ENCODE results near the gene CGNL1.
A peak's percentile ranks its signal among the peaks of the same experiment; 100 is the strongest.

The CGNL1 gene

DNA sequence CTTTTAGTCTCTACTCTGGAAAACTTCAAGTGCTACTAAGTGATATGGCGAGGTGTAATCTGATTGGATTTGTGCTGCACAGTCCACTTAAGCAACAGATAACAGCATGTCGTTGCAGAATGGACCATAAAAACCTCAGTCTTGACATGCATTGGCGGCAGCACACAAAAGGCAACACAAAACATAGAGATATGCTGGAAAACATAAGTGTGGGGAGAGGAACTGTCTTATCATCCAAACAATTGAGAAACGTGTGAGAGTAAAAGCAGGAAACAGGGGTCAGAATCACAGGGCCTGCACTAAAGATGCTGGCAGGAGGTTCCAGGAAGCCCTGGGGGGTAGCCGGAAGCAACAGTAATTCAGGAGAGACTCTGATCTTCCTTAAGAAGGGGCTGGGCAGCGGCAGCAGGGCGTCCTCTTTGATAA is 82.1 kb downstream of the CGNL1 start:
- TF ChIP-seq, protein P1, sequence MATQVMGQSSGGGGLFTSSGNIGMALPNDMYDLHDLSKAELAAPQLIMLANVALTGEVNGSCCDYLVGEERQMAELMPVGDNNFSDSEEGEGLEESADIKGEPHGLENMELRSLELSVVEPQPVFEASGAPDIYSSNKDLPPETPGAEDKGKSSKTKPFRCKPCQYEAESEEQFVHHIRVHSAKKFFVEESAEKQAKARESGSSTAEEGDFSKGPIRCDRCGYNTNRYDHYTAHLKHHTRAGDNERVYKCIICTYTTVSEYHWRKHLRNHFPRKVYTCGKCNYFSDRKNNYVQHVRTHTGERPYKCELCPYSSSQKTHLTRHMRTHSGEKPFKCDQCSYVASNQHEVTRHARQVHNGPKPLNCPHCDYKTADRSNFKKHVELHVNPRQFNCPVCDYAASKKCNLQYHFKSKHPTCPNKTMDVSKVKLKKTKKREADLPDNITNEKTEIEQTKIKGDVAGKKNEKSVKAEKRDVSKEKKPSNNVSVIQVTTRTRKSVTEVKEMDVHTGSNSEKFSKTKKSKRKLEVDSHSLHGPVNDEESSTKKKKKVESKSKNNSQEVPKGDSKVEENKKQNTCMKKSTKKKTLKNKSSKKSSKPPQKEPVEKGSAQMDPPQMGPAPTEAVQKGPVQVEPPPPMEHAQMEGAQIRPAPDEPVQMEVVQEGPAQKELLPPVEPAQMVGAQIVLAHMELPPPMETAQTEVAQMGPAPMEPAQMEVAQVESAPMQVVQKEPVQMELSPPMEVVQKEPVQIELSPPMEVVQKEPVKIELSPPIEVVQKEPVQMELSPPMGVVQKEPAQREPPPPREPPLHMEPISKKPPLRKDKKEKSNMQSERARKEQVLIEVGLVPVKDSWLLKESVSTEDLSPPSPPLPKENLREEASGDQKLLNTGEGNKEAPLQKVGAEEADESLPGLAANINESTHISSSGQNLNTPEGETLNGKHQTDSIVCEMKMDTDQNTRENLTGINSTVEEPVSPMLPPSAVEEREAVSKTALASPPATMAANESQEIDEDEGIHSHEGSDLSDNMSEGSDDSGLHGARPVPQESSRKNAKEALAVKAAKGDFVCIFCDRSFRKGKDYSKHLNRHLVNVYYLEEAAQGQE (IDR thresholded peaks at IDR 0.05; ENCODE audit: low read depth), result no peak
- TF ChIP-seq RAD21 (IDR thresholded peaks at IDR 0.05; ENCODE audit: low read depth) (no peak), TEAD4 (IDR thresholded peaks at IDR 0.05) (no peak), TAF1 (IDR thresholded peaks at IDR 0.05; ENCODE audit: low read depth) (no peak), TCF12 (IDR thresholded peaks at IDR 0.05; ENCODE audit: low read depth) (no peak), CREB1 (IDR thresholded peaks at IDR 0.05; ENCODE audit: low read depth) (no peak), NFIC (IDR thresholded peaks at IDR 0.05) (no peak), ZBTB7A (IDR thresholded peaks at IDR 0.05; ENCODE audit: low read depth) (no peak), EGR1 (IDR thresholded peaks at IDR 0.05) (no peak), EP300 (IDR thresholded peaks at IDR 0.05; ENCODE audit: borderline replicate concordance) (no peak), FOXM1 (IDR thresholded peaks at IDR 0.05; ENCODE audit: borderline replicate concordance, low read depth) (no peak), CEBPB (IDR thresholded peaks at IDR 0.05) (no peak), YY1 (IDR thresholded peaks at IDR 0.05; ENCODE audit: low read depth) (no peak)
- TF ChIP-seq, protein P2, sequence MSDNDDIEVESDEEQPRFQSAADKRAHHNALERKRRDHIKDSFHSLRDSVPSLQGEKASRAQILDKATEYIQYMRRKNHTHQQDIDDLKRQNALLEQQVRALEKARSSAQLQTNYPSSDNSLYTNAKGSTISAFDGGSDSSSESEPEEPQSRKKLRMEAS (IDR thresholded peaks at IDR 0.05), result no peak
- TF ChIP-seq, protein P3, sequence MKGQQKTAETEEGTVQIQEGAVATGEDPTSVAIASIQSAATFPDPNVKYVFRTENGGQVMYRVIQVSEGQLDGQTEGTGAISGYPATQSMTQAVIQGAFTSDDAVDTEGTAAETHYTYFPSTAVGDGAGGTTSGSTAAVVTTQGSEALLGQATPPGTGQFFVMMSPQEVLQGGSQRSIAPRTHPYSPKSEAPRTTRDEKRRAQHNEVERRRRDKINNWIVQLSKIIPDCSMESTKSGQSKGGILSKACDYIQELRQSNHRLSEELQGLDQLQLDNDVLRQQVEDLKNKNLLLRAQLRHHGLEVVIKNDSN (IDR thresholded peaks at IDR 0.05), result no peak

DNA sequence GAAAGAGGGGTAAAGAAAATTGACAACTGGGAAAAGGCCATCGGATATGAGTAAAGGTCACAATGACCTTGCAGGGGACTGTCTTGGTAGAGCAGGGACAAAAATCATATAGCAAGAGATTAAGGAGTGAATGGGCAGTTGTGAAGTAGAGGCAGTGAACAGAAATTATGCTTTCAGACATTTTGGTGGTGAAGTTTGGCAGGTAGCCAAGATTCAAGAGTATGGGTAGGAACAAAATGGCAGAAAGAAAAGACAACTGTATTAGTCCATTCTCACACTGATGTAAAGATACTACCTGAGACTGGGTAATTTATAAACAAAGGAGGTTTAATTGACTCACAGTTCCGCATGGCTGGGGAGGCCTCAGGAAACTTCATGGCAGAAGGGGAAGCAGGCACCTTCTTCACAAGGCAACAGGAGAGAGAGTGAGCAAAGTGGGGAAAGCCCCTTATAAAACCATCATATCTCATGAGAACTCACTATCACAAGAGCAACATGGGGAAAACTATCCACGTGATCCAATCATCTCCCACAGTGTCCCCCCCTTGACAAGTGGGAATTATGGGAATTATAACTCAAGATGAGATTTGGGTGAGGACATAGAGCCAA is 84.0 kb downstream of the CGNL1 start:
- TF ChIP-seq YY1 (IDR thresholded peaks at IDR 0.05; ENCODE audit: low read depth) (no peak), NFIC (IDR thresholded peaks at IDR 0.05) (peak; percentile 60)

DNA sequence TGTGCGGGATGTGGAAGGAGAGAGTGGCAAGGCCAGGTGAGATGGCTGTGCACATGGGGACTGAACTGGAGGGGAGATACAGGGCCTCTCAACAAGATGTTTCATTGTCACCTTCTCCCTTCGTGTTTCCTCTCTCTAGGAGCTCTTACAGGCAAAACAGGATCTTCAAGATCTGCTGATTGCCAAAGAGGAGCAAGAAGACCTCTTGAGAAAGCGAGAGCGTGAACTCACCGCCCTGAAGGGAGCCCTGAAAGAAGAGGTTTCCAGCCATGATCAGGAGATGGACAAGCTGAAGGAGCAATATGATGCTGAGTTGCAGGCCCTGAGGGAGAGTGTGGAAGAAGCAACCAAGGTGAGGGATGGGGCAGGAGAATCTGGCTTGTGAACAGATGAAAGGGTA is 85.2 kb downstream of the CGNL1 start:
- TF ChIP-seq, protein P2 (IDR thresholded peaks at IDR 0.05), result no peak
- TF ChIP-seq TCF12 (IDR thresholded peaks at IDR 0.05; ENCODE audit: low read depth), result no peak
- TF ChIP-seq TEAD4 (IDR thresholded peaks at IDR 0.05), result no peak
- TF ChIP-seq EP300 (IDR thresholded peaks at IDR 0.05; ENCODE audit: borderline replicate concordance), result no peak
- TF ChIP-seq NFIC (IDR thresholded peaks at IDR 0.05), result no peak
- no peak for TF ChIP-seq RAD21 (IDR thresholded peaks at IDR 0.05; ENCODE audit: low read depth)
- TF ChIP-seq TAF1 (IDR thresholded peaks at IDR 0.05; ENCODE audit: low read depth), result no peak
- no peak for TF ChIP-seq YY1 (IDR thresholded peaks at IDR 0.05; ENCODE audit: low read depth)
- no peak for TF ChIP-seq EGR1 (IDR thresholded peaks at IDR 0.05)
- no peak for TF ChIP-seq CREB1 (IDR thresholded peaks at IDR 0.05; ENCODE audit: low read depth)
- no peak for TF ChIP-seq CEBPB (IDR thresholded peaks at IDR 0.05)
- TF ChIP-seq, protein P3 (IDR thresholded peaks at IDR 0.05), result no peak
- no peak for TF ChIP-seq FOXM1 (IDR thresholded peaks at IDR 0.05; ENCODE audit: borderline replicate concordance, low read depth)
- no peak for TF ChIP-seq ZBTB7A (IDR thresholded peaks at IDR 0.05; ENCODE audit: low read depth)
- TF ChIP-seq, protein P1 (IDR thresholded peaks at IDR 0.05; ENCODE audit: low read depth), result no peak

DNA sequence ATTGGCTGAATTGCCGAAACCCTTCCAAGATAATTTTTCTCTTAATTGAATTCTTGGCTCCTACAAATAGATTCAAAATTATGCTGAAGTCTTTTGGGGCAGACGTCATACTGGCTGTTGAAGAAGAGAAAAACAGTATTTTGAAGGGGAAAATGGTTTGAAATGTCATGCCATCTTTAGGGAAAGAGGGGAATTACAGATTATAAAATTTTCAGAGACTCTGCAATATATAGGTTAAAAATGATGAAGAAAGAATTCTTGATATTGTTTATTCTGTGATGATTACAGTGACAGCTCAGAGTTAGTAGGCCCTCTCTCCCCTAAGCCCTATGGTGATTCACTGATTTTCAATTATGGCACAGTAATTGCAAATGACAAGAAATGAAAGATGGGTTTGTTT is 86.1 kb downstream of the CGNL1 start:
- TF ChIP-seq, protein P1 (IDR thresholded peaks at IDR 0.05; ENCODE audit: low read depth), result no peak
- no peak for TF ChIP-seq CREB1 (IDR thresholded peaks at IDR 0.05; ENCODE audit: low read depth)
- 0 out of 2 replicates have a peak, but pooled peaks have one; percentile 10 for TF ChIP-seq RAD21 (IDR thresholded peaks at IDR 0.05; ENCODE audit: low read depth)
- no peak for TF ChIP-seq YY1 (IDR thresholded peaks at IDR 0.05; ENCODE audit: low read depth)

DNA sequence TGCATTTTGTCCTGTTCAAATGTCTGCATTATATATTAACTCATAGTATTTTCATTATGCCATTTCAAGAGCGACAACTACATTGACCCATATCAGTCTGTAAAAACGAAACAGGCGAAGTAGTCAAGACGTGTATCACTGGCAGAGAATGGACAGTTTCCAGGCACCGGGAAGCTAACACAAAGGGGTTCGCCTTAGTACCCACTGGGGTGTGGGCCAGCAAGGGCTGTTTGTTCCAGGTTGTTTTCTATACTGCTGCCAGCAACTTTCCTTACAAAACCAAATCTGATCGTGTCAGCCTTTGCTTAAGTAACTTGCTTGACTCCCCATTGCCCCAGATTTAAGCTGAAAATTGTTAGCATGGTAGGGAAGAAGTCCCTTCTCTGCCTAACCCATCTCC is 87.1 kb downstream of the CGNL1 start:
- TF ChIP-seq RAD21 (IDR thresholded peaks at IDR 0.05; ENCODE audit: low read depth) (no peak), TEAD4 (IDR thresholded peaks at IDR 0.05) (no peak), YY1 (IDR thresholded peaks at IDR 0.05; ENCODE audit: low read depth) (no peak)
- TF ChIP-seq, protein P2 (IDR thresholded peaks at IDR 0.05), result no peak
